Caco-2 (cell line): ENCODE data around the gene SPSB2. TPM values are rescaled to one million over a fixed set of nuclear protein-coding genes. Genes with fewer than 3 reads are reported as not detected.

Source experiments
- BruUV-seq: library from RNA; stranded (reverse); fragments of 400-500 nt; replicated peaks from 2 replicates; lab custom pipeline; 2021; lab: Mats Ljungman, UMichigan
- CTCF ChIA-PET: fragments of 300-600 bp; sonication (Branson Sonifier 250); formaldehyde crosslinking; loops from one replicate; lab custom pipeline; 2022; ENCODE audit warnings: antibody characterized with exemption; lab: Charles Lee
- POLR2A ChIA-PET: fragments of 300-600 bp; sonication (Branson Sonifier 250); formaldehyde crosslinking; loops from one replicate; lab custom pipeline; 2022; ENCODE audit warnings: antibody characterized with exemption; lab: Charles Lee
- DNase-seq, 2 experiments: peaks; one replicate each; pipeline versions ENCODE4 v3.0.0 to v3.0.0-alpha.2; 2020 to 2022
- H3K27me3 ChIP-seq: replicated peaks from 2 replicates; pipeline ENCODE4 v1.6.0; 2011; ENCODE audit warnings: low read length; ENCODE audit not compliant: control insufficient read depth, insufficient read depth
- H3K36me3 ChIP-seq: 2 replicates; pipeline ENCODE4 v1.5.1; 2011; ENCODE audit warnings: low read length; ENCODE audit not compliant: control insufficient read depth, insufficient read depth
- H3K4me1 ChIP-seq: fragments of 250-450 bp; sonication (Bioruptor Pico); 2 replicates; pipeline ENCODE4 v1.5.1; 2020; ENCODE audit warnings: mild to moderate bottlenecking
- H3K4me3 ChIP-seq: 2 replicates; pipeline ENCODE4 v1.5.1; 2011; ENCODE audit warnings: low read depth, mild to moderate bottlenecking, control low read depth, low read length
- H3K9me3 ChIP-seq: fragments of 250-450 bp; sonication (Bioruptor Pico); 2 replicates; pipeline ENCODE4 v1.5.1; 2020; ENCODE audit warnings: mild to moderate bottlenecking, moderate library complexity
- H3K27ac Mint-ChIP-seq: one replicate; pipeline ENCODE4 v1.8.0; 2022; ENCODE audit warnings: mixed read lengths; ENCODE audit not compliant: unreplicated experiment
- H3K27me3 Mint-ChIP-seq: one replicate; pipeline ENCODE4 v1.8.0; 2022; ENCODE audit warnings: mixed read lengths; ENCODE audit not compliant: insufficient read depth, unreplicated experiment
- H3K36me3 Mint-ChIP-seq: one replicate; pipeline ENCODE4 v1.8.0; 2022; ENCODE audit warnings: mild to moderate bottlenecking, mixed read lengths; ENCODE audit not compliant: insufficient read depth, unreplicated experiment
- H3K4me1 Mint-ChIP-seq: one replicate; pipeline ENCODE4 v1.8.0; 2022; ENCODE audit warnings: low read depth, mixed read lengths; ENCODE audit not compliant: unreplicated experiment
- H3K4me3 Mint-ChIP-seq: one replicate; pipeline ENCODE4 v1.8.0; 2022; ENCODE audit warnings: mild to moderate bottlenecking, moderate library complexity, mixed read lengths; ENCODE audit not compliant: unreplicated experiment
- H3K9me3 Mint-ChIP-seq: one replicate; pipeline ENCODE4 v1.8.0; 2022; ENCODE audit warnings: mixed read lengths; ENCODE audit not compliant: unreplicated experiment
- intact Hi-C: fragments of 100-400 bp; cut with micrococcal nuclease; formaldehyde crosslinking; loops from one replicate; pipeline ENCODE4 v1.10.0; 2022; ENCODE audit not compliant: unreplicated experiment
- total RNA-seq: library from RNA; stranded (reverse); gene quantifications from 2 replicates; pipeline ENCODE4 v1.2.3, GENCODE V29; 2022
- TF ChIP-seq, protein P1 (sequence below), 2 experiments: fragments of 200-600 bp in 1 of 2; IDR thresholded peaks; 1 replicate in 1 of 2; 2 replicates in 1 of 2; pipeline versions ENCODE4 v1.5.1 to v1.8.0; 2011 to 2022; ENCODE audit warnings: antibody characterized with exemption in 1 of 2, control low read depth in 1 of 2, inconsistent platforms in 1 of 2, low read depth in 1 of 2, low read length in 1 of 2, mild to moderate bottlenecking in 1 of 2, moderate library complexity in 1 of 2; ENCODE audit not compliant: insufficient read depth in 1 of 2, severe bottlenecking in 1 of 2, unreplicated experiment in 1 of 2

Gene SPSB2
- total RNA-seq, 1 experiment from 2014 or later = 23.7 TPM

DNA sequence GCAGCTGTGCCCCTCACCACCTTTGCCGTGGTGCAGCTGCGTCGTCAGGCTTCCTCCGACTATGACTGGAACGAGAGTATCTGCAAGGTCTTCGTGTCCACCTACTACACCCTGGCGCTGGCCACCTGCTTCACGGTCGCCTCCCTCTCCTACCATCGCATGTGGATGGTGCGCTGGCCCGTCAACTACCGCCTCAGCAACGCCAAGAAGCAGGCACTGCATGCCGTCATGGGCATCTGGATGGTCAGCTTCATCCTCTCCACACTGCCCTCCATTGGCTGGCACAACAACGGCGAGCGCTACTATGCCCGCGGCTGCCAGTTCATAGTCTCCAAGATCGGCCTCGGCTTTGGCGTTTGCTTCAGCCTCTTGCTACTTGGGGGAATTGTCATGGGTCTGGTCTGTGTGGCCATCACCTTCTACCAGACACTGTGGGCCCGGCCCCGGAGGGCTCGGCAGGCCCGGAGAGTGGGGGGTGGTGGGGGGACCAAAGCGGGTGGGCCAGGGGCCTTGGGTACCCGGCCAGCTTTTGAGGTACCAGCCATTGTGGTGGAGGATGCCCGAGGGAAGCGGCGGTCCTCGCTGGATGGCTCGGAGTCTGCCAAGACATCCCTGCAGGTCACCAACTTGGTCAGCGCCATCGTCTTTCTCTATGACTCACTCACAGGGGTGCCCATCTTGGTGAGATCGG, 48.9 kb downstream of the SPSB2 start:
- CTCF ChIA-PET = interaction anchor here (0.6 to 2.2 kb wide), 5 partner anchors 24 to 201 kb away, joined by 3 to 16 read pairs (median 4); partner anchors contain the start of genes MLF2 and PTMS
- intact Hi-C loops = no loop called here
- Mint-ChIP-seq H3K4me1 (peaks cover 14% of the 10 kb centered on the region), H3K36me3 (peaks cover 2% of the 10 kb centered on the region), H3K9me3 (no peaks in the 10 kb centered on the region), H3K4me3 (no peak overlapping the region), H3K27me3 (peaks cover 26% of the 10 kb centered on the region), H3K27ac (no peak overlapping the region)
- POLR2A ChIA-PET = interaction anchor here (0.6 to 1.4 kb wide), 3 partner anchors 71 to 92 kb away, joined by 3 to 5 read pairs (median 3); partner anchors contain the start of gene MLF2
- Histone ChIP-seq H3K4me1 (peaks cover 15% of the 10 kb centered on the region), H3K27me3 (no peaks in the 10 kb centered on the region; the same call in 1 of the 2 replicates), H3K4me3 (no peak overlapping the region), H3K36me3 (no peaks in the 10 kb centered on the region), H3K9me3 (no peaks in the 10 kb centered on the region)
- peak in 1 of 2 experiments; percentile 36 for DNase-seq
- no TSS peak for BruUV-seq
- TF ChIP-seq, protein P1, sequence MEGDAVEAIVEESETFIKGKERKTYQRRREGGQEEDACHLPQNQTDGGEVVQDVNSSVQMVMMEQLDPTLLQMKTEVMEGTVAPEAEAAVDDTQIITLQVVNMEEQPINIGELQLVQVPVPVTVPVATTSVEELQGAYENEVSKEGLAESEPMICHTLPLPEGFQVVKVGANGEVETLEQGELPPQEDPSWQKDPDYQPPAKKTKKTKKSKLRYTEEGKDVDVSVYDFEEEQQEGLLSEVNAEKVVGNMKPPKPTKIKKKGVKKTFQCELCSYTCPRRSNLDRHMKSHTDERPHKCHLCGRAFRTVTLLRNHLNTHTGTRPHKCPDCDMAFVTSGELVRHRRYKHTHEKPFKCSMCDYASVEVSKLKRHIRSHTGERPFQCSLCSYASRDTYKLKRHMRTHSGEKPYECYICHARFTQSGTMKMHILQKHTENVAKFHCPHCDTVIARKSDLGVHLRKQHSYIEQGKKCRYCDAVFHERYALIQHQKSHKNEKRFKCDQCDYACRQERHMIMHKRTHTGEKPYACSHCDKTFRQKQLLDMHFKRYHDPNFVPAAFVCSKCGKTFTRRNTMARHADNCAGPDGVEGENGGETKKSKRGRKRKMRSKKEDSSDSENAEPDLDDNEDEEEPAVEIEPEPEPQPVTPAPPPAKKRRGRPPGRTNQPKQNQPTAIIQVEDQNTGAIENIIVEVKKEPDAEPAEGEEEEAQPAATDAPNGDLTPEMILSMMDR (IDR thresholded peaks at IDR 0.05; ENCODE audit: insufficient read depth in 1 of 2, low read depth in 1 of 2, low read length in 1 of 2, severe bottlenecking in 1 of 2, unreplicated experiment in 1 of 2) = no peak

DNA sequence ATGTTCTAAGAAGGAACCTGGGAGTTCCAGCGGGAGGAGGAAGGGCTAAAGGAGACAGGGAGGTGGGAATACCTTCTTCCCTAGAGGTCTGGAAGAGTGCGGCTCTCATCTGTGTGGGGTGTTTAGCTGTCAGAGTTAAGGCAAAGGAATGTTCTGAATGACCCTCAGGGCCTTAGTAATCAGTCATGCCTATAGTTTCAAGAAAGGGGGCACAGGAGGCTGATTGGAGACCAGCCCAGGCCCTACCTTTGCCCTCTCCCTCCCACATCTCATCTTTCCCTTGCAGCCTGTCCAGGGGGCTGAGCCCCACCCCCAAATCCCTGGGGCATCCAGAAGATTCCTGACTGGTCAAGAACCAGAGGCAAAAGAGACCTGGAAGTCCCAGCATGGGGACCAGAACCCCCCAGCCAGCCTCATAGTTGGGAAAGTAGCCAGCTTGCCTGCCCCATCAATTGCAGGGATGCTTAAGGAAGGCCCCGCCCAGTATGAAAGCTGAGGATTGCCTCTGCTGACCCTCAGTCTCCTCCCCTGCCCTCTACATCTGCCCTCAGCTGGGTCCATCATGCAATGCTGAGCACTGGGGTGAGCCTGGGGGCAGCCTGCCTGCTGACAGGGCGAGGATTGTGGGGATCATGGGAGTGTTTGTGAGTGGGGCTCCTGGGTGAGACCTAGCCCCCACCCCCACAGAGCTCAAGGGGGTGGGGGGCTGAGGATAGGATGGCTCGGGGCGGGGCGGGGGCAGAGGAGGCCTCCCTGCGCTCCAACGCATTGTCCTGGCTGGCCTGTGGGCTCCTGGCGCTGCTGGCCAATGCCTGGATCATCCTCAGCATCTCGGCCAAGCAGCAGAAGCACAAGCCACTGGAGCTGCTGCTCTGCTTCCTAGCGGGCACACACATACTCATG, 49.7 kb downstream of the SPSB2 start:
- Mint-ChIP-seq H3K4me1 (peaks cover 14% of the 10 kb centered on the region), H3K27ac (no peak overlapping the region), H3K27me3 (peaks cover 26% of the 10 kb centered on the region), H3K36me3 (no peaks in the 10 kb centered on the region), H3K9me3 (no peaks in the 10 kb centered on the region), H3K4me3 (no peak overlapping the region)
- ChIA-PET POLR2A (interaction anchor here (0.5 to 1.4 kb wide), 3 partner anchors 28 to 70 kb away, joined by 3 read pairs; partner anchors contain the start of genes CDCA3 and MLF2), CTCF (interaction anchor here (0.5 to 1.3 kb wide), 6 partner anchors 57 to 1344 kb away, joined by 3 to 4 read pairs (median 4); partner anchors contain the start of genes PTMS and ZNF384)
- Histone ChIP-seq H3K36me3 (no peaks in the 10 kb centered on the region), H3K27me3 (no peaks in the 10 kb centered on the region), H3K4me1 (peaks cover 15% of the 10 kb centered on the region), H3K4me3 (no peak overlapping the region), H3K9me3 (no peaks in the 10 kb centered on the region)
- intact Hi-C loops = no loop called here
- peak in 1 of 2 experiments; percentile 40 for DNase-seq
- TF ChIP-seq, protein P1 (IDR thresholded peaks at IDR 0.05; ENCODE audit: insufficient read depth in 1 of 2, low read depth in 1 of 2, low read length in 1 of 2, severe bottlenecking in 1 of 2, unreplicated experiment in 1 of 2) = no peak
- no TSS peak for BruUV-seq
